ENCODE measurements around the gene TAF10. TPM values are rescaled to one million over a fixed set of nuclear protein-coding genes. Genes with fewer than 3 reads are reported as not detected.

TAF10 gene
- total and polyA plus RNA-seq, 2 of the 13 experiments (the other 11 are each of a cell fraction or from before 2014, with no cell fraction given) = 71.3 to 134 TPM

- no peak for TF ChIP-seq GFI1 (CRISPR knock-in tag; IDR thresholded peaks at IDR 0.05; ENCODE audit: borderline replicate concordance)
- TF ChIP-seq CHCHD3 (CRISPR knock-in tag; IDR thresholded peaks at IDR 0.05) = no peak
- peak; percentile 75; the same call in 1 of the 2 replicates for TF ChIP-seq ATF3 (CRISPR knock-in tag; IDR thresholded peaks at IDR 0.05)
- no peak for TF ChIP-seq ZBTB14 (CRISPR knock-in tag; IDR thresholded peaks at IDR 0.05)
- 0 out of 2 replicates have a peak, but pooled peaks have one; percentile 39 for TF ChIP-seq KAT7 (CRISPR knock-in tag; IDR thresholded peaks at IDR 0.05; ENCODE audit: borderline replicate concordance)
- TF ChIP-seq ZNF101 (CRISPR knock-in tag; IDR thresholded peaks at IDR 0.05; ENCODE audit: borderline replicate concordance, low read depth) = no peak
- TF ChIP-seq GLI4 (CRISPR knock-in tag; IDR thresholded peaks at IDR 0.05; ENCODE audit: borderline replicate concordance) = no peak
- TF ChIP-seq ARNT2 (CRISPR knock-in tag; IDR thresholded peaks at IDR 0.05; ENCODE audit: low read depth) = no peak
- TF ChIP-seq FOXK1 (CRISPR knock-in tag; IDR thresholded peaks at IDR 0.05; ENCODE audit: borderline replicate concordance, low read depth) = peak; percentile 54; the same call in 1 of the 2 replicates
- TF ChIP-seq HNF4G (IDR thresholded peaks at IDR 0.05; ENCODE audit: borderline replicate concordance, low read depth, low read length) = no peak
- no peak for TF ChIP-seq HNF4G (CRISPR knock-in tag; IDR thresholded peaks at IDR 0.05; ENCODE audit: borderline replicate concordance, low read depth)
- no peak for TF ChIP-seq ZNF577 (CRISPR knock-in tag; IDR thresholded peaks at IDR 0.05; ENCODE audit: borderline replicate concordance, low read depth)
- peak; percentile 74; the same call in 1 of the 2 replicates for TF ChIP-seq ETV5 (CRISPR knock-in tag; IDR thresholded peaks at IDR 0.05; ENCODE audit: borderline replicate concordance)
- TF ChIP-seq TARDBP (CRISPR knock-in tag; IDR thresholded peaks at IDR 0.05) = no peak
- peak; percentile 19; the same call in 1 of the 2 replicates for TF ChIP-seq NCOA2 (CRISPR knock-in tag; IDR thresholded peaks at IDR 0.05)
- TF ChIP-seq FOXA3 (CRISPR knock-in tag; IDR thresholded peaks at IDR 0.05) = 0 out of 2 replicates have a peak, but pooled peaks have one; percentile 20
- no peak for TF ChIP-seq USF2 (IDR thresholded peaks at IDR 0.05; ENCODE audit: low read depth, low read length)
- TF ChIP-seq USF2 (CRISPR knock-in tag; IDR thresholded peaks at IDR 0.05; ENCODE audit: borderline replicate concordance) = 0 out of 2 replicates have a peak, but pooled peaks have one; percentile 64
Measured at GRCh38 chr11:6606471-6607189, 5.4 kb downstream of the TAF10 start (continued).

Measured in HepG2 (cell line).